ENCODE measurements around the gene CTSZ.

DNA sequence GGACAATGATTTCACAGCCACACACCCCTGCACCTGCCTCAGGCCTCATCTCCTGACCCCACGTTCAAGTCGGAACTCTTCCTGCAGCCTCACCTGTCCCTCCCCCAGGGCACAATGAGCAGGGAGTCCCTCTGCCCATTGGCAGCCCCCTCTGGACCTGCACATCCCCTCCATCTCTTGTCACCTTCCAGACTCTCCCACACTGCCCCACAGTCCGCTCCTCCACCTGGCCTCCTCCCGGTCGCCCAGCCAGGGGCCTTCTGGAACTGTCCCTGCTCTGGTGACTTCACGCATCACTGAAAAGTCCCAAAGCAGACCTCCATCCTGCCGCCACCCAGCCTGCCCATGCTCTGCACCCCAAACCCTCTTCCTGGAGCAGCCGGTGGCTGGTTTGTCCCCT, 4.7 kb downstream of the CTSZ start:
- TF ChIP-seq CTCF (IDR thresholded peaks at IDR 0.05; ENCODE audit: control extremely low read depth in 1 of 3, insufficient read depth in 1 of 3, low read depth in 1 of 3, low read length in 3 of 3) (no peak), ZNF274 (IDR thresholded peaks at IDR 0.05; ENCODE audit: borderline replicate concordance, extremely low read depth, low read length) (no peak), NRF1 (IDR thresholded peaks at IDR 0.05; ENCODE audit: low read depth, low read length) (no peak), CBX8 (IDR thresholded peaks at IDR 0.05; ENCODE audit: borderline replicate concordance, low read depth, low read length) (no peak), SP1 (IDR thresholded peaks at IDR 0.05; ENCODE audit: low read depth, low read length) (no peak), RAD21 (IDR thresholded peaks at IDR 0.05 in 1 of 2, conservative IDR thresholded peaks at IDR 0.05 in 1 of 2; ENCODE audit: low read depth in 2 of 2, low read length in 2 of 2) (no peak)

Data from H1 (cell line).